ENCODE data around the gene NUFIP2. TPM values are rescaled to one million over a fixed set of nuclear protein-coding genes. Genes with fewer than 3 reads are reported as not detected.

NUFIP2 gene
- total and polyA plus RNA-seq, 2 experiments from 2014 or later, result 5.2 to 30.9 TPM

DNA sequence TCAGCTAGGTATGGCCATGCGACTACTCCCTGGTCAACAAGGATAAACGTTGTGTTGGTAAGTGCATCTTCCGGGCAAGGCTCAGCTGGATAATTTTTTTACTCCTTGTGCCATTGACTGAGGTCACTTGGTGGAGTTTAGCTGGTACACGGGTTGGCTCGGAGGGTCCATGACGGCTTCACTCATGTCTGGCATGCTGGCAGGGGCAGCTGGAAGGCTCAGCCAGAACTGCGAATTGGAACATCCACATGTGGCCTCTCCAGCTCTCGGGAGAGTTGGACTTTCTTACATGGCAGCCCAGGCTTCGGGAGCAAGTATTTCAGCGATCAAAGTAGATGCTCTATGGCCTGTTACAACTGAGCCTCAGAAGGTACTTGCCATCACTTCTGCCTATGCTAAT is 78.8 kb downstream of the NUFIP2 start:
- H3K9ac ChIP-seq, result no peak overlapping the region
- H3K79me2 ChIP-seq (ENCODE audit: insufficient read depth), result no peaks in the 10 kb centered on the region
- no peak overlapping the region for H3K4me2 ChIP-seq (ENCODE audit: unreplicated experiment)
- no peak overlapping the region for H3K4me3 ChIP-seq
- 48 to 50% methylated on average over 10 of the region's 10 CpGs for WGBS, 2 experiments (ENCODE audit: low coverage in 1 of 2, low lambda C conversion rate in 2 of 2, missing lambda C conversion rate in 2 of 2)
- no peak overlapping the region for H3K27ac ChIP-seq
- H3K9me2 ChIP-seq (ENCODE audit: insufficient read depth), result no peaks in the 10 kb centered on the region
- H3K36me3 ChIP-seq (ENCODE audit: low read depth), result no peaks in the 10 kb centered on the region
- no peaks in the 10 kb centered on the region for H3F3A ChIP-seq (ENCODE audit: insufficient read depth)
- TF ChIP-seq EZH2 (IDR thresholded peaks at IDR 0.05; ENCODE audit: insufficient read depth, poor library complexity, severe bottlenecking) (no peak), EZH2phosphoT487 (IDR thresholded peaks at IDR 0.05; ENCODE audit: insufficient read depth, low read depth) (no peak)
- H3K9me3 ChIP-seq (ENCODE audit: low read depth), result no peaks in the 10 kb centered on the region
- no peaks in the 10 kb centered on the region for H4K20me1 ChIP-seq (ENCODE audit: insufficient read depth)
- in situ Hi-C loops (cut with MboI), result no loop called here
- no peaks in the 10 kb centered on the region for H3K27me3 ChIP-seq (replicated peaks; ENCODE audit: insufficient read depth)
- H2AFZ ChIP-seq, result no peak overlapping the region
- H3K4me1 ChIP-seq (ENCODE audit: insufficient read depth), result peaks cover 15% of the 10 kb centered on the region
- no peak for DNase-seq

DNA sequence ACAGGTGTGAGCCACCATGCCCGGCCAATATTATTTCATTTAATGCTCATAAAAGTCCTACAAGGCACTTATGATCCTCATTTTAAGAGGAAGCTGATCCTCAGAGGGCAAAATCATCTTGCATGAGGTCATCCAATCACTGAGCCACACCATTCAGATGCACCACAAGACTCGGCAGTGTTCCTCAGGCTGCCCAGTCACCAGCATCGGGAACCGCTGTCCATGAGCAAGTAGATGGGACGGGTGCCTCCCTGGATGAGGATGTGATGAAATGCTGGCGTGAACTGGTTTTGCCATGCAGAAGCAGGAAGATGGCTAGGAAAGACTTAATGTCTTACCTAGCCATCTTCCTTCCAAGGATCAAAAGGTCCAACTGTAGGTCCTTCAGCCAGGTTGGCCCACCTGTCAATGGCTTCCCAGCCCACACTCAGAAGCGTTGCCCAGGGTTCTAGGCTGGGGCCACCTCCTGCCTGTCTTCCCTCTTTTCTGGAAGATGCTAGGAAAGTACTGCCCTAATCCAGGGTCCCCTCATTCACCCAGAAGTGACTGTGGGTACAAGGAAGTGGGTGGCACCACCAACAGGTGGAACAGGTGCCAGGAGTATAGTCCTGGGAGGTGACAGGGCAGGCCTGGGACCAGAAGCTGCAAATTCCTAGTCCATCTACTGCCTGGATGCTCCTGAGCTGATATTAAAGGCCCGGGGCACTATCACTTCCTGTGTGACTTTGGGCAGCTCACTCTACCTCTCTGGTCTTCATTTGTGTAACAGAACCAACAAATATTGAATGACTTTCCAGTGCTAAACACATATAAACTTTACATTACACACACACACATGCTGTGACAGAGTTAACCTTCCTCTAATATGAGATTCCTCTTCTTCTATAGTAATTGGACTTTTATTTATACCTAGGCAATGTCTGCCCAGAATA is 79.5 kb downstream of the NUFIP2 start:
- TF ChIP-seq EZH2 (IDR thresholded peaks at IDR 0.05; ENCODE audit: insufficient read depth, poor library complexity, severe bottlenecking) (no peak), EZH2phosphoT487 (IDR thresholded peaks at IDR 0.05; ENCODE audit: insufficient read depth, low read depth) (no peak)
- no peaks in the 10 kb centered on the region for H3F3A ChIP-seq (ENCODE audit: insufficient read depth)
- H4K20me1 ChIP-seq (ENCODE audit: insufficient read depth), result no peaks in the 10 kb centered on the region
- H3K27me3 ChIP-seq (replicated peaks; ENCODE audit: insufficient read depth), result no peaks in the 10 kb centered on the region
- no peak overlapping the region for H3K27ac ChIP-seq
- no peaks in the 10 kb centered on the region for H3K36me3 ChIP-seq (ENCODE audit: low read depth)
- in situ Hi-C loops (cut with MboI), result no loop called here
- H3K4me1 ChIP-seq (ENCODE audit: insufficient read depth), result peaks cover 12% of the 10 kb centered on the region
- WGBS, 2 experiments (ENCODE audit: low coverage in 1 of 2, low lambda C conversion rate in 2 of 2, missing lambda C conversion rate in 2 of 2), result 67 to 74% methylated on average over 8 of the region's 8 CpGs
- H3K9ac ChIP-seq, result no peak overlapping the region
- H3K9me3 ChIP-seq (ENCODE audit: low read depth), result no peaks in the 10 kb centered on the region
- H2AFZ ChIP-seq, result no peak overlapping the region
- no peaks in the 10 kb centered on the region for H3K9me2 ChIP-seq (ENCODE audit: insufficient read depth)
- no peak overlapping the region for H3K4me2 ChIP-seq (ENCODE audit: unreplicated experiment)
- peak; percentile 51 for DNase-seq
- H3K4me3 ChIP-seq, result no peak overlapping the region
- H3K79me2 ChIP-seq (ENCODE audit: insufficient read depth), result no peaks in the 10 kb centered on the region

GRCh38 chr17:29212681-29213121 is 81.2 kb downstream of the NUFIP2 start:
- Histone ChIP-seq H3K4me3 (no peak overlapping the region), H3K4me1 (ENCODE audit: insufficient read depth) (peaks cover 8% of the 10 kb centered on the region), H3K27me3 (replicated peaks; ENCODE audit: insufficient read depth) (no peaks in the 10 kb centered on the region), H3K9me2 (ENCODE audit: insufficient read depth) (no peaks in the 10 kb centered on the region), H4K20me1 (ENCODE audit: insufficient read depth) (no peaks in the 10 kb centered on the region), H3F3A (ENCODE audit: insufficient read depth) (no peaks in the 10 kb centered on the region), H3K27ac (peak overlapping the region; percentile 19; the same call in 1 of the 2 replicates), H3K9ac (no peak overlapping the region), H3K9me3 (ENCODE audit: low read depth) (no peaks in the 10 kb centered on the region), H2AFZ (peak overlapping the region; percentile 41; the same call in 1 of the 2 replicates), H3K36me3 (ENCODE audit: low read depth) (no peaks in the 10 kb centered on the region), H3K4me2 (ENCODE audit: unreplicated experiment) (peak overlapping the region; percentile 37), H3K79me2 (ENCODE audit: insufficient read depth) (no peaks in the 10 kb centered on the region)
- TF ChIP-seq EZH2phosphoT487 (IDR thresholded peaks at IDR 0.05; ENCODE audit: insufficient read depth, low read depth) (no peak), EZH2 (IDR thresholded peaks at IDR 0.05; ENCODE audit: insufficient read depth, poor library complexity, severe bottlenecking) (no peak)
- in situ Hi-C loops (cut with MboI), result no loop called here
- 15 to 20% methylated on average over 5 of the region's 5 CpGs for WGBS, 2 experiments (ENCODE audit: low coverage in 1 of 2, low lambda C conversion rate in 2 of 2, missing lambda C conversion rate in 2 of 2)
- peak; percentile 83 for DNase-seq

DNA sequence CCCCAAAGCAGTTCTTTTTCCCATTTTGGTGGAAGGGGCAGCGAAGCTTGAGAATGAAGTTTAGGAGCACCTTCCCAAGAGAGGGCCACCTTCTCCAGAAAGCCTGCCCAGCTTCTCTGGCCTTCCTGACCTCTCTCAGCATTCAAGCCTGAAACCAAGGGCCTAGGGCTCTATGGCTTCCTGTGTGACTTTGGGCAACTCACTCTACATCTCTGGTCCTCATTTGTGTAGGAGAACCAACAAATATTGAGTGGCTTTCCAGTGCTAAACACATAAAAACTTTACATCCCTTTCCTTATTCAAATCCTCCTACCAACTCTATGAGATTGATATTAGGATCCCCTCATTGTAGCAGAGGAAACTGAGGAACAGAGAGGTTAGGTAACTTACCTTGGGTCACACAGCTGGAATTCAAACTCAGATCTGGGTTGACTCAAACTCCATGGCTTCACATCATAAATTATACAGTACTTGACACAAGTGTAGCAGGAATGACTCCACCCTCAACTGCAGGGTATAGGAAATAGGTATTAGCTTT is 81.8 kb downstream of the NUFIP2 start:
- H3K4me3 ChIP-seq, result no peak overlapping the region
- no peaks in the 10 kb centered on the region for H4K20me1 ChIP-seq (ENCODE audit: insufficient read depth)
- no peaks in the 10 kb centered on the region for H3K79me2 ChIP-seq (ENCODE audit: insufficient read depth)
- no peak overlapping the region for H3K9ac ChIP-seq
- H3K27me3 ChIP-seq (replicated peaks; ENCODE audit: insufficient read depth), result no peaks in the 10 kb centered on the region
- in situ Hi-C loops (cut with MboI), result no loop called here
- H3F3A ChIP-seq (ENCODE audit: insufficient read depth), result no peaks in the 10 kb centered on the region
- TF ChIP-seq EZH2 (IDR thresholded peaks at IDR 0.05; ENCODE audit: insufficient read depth, poor library complexity, severe bottlenecking) (no peak), EZH2phosphoT487 (IDR thresholded peaks at IDR 0.05; ENCODE audit: insufficient read depth, low read depth) (no peak)
- peak overlapping the region; percentile 37 for H3K4me2 ChIP-seq (ENCODE audit: unreplicated experiment)
- no peaks in the 10 kb centered on the region for H3K9me2 ChIP-seq (ENCODE audit: insufficient read depth)
- H3K4me1 ChIP-seq (ENCODE audit: insufficient read depth), result peaks cover 8% of the 10 kb centered on the region
- H3K36me3 ChIP-seq (ENCODE audit: low read depth), result no peaks in the 10 kb centered on the region
- WGBS, 2 experiments (ENCODE audit: low coverage in 1 of 2, low lambda C conversion rate in 2 of 2, missing lambda C conversion rate in 2 of 2), result 89 to 92% methylated on average over 1 of the region's 1 CpG
- peak overlapping the region; percentile 41; the same call in 1 of the 2 replicates for H2AFZ ChIP-seq
- no peak for DNase-seq
- H3K27ac ChIP-seq, result no peak overlapping the region
- H3K9me3 ChIP-seq (ENCODE audit: low read depth), result no peaks in the 10 kb centered on the region

Measured in GM23248 (cell line).